ENCODE results near the gene RNPEPL1.

The RNPEPL1 gene

GRCh38 chr2:240628507-240628807 is 60.2 kb downstream of the RNPEPL1 start:
- DNase-seq = no peak

- DNase-seq = no peak
Observed at GRCh38 chr2:240628808-240629618, 60.7 kb downstream of the RNPEPL1 start.

GRCh38 chr2:240629619-240629967 is 61.3 kb downstream of the RNPEPL1 start:
- no peak for DNase-seq

GRCh38 chr2:240629968-240630770 is 61.9 kb downstream of the RNPEPL1 start:
- DNase-seq = no peak
